Hematopoietic multipotent progenitor cell treated with erythropoietin and hydrocortisone succinate and interleukin-3 and kit ligand, for 8 days (in vitro differentiated cells): Measurements from ENCODE around the gene MSRB3.
"Not testable (repeated sequence)": the region's sequence is repeated elsewhere in the genome, so short reads cannot be mapped to it uniquely, and the experiment has no call there.

Experiments
- DNase-seq: peaks from one replicate; pipeline ENCODE4 v3.0.0-alpha.2; 2015

MSRB3 gene

DNA sequence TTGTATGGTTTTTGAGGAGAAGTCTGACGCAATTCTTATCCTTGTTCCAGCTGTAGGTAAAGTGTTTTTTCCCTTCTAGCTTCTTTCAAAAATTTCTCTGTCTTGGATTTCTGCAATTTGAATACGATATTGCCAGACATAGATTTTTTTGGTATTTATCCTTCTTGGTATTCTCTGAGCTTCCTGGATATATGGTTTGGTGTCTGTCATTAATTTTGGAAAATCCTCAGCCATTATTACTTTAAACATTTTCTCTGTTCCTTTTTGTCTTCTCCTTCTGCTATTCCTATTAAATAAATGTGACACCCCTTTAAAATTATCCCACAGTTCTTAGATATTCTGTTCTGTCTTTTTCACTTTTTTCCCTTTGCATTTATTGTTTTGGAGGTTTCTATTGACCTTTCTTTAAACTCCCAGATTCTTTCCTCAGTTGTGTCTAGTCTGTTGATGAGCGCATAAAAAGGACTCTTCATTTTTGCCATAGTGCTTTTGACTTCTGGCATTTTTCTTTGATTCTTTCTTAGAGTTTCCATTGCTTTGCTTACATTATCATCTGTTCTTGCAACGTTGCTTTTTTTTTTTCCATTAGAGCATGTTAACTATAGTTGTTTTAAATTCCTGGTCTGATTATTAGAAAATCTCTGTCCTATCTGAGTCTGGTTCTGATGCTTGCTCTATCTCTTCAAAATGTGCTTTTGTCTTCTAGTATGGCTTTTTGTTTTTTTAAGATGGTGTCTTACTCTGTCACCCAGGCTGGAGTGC is 129.1 kb downstream of the MSRB3 start:
- DNase-seq: no peak

- DNase-seq: no peak
Measured at GRCh38 chr12:65408441-65408840, 130.0 kb downstream of the MSRB3 start.

DNA sequence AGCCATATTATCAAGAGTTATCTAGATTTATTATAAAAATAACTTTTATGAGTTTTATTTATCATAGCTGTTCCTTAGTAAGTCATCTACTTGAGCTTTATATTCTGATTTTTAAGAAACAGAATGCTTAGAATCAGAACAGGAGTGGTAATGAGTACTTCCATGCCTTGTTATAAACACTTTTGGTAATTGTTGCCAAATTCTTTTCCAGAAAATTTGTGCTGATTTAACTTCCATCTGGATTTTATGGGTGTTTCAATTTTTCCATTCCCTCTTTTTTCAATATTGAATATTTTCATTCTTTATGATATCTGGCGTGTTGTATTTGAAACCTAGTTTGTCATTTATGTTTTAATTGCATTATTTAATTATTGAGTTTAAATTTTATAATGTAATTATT is 131.2 kb downstream of the MSRB3 start:
- no peak for DNase-seq

- no peak for DNase-seq
Measured at GRCh38 chr12:65411171-65411570, 132.7 kb downstream of the MSRB3 start.

- no peak for DNase-seq
Measured at GRCh38 chr12:65414526-65414925, 136.0 kb downstream of the MSRB3 start.

DNA sequence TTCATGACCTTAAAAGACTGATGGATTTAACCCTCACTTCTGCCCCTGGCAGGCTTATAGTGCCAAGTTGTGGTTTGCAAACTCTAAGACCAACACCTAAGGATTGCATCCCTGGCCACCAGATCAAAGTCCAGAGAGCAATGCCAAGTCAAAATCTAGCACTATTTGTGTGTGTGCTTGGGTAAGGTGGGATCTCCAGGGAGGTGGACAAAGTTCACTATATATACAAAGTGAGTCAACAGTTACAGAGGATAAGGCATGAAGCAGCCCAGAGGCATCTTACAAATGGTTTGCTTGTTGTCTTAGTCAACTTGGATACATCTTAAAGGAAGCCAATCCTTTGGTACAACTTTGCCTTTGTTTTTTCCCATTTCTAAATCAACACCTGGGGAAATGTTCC is 137.3 kb downstream of the MSRB3 start:
- no peak for DNase-seq

GRCh38 chr12:65419284-65420072 is 141.0 kb downstream of the MSRB3 start:
- peak; percentile 3 for DNase-seq

DNA sequence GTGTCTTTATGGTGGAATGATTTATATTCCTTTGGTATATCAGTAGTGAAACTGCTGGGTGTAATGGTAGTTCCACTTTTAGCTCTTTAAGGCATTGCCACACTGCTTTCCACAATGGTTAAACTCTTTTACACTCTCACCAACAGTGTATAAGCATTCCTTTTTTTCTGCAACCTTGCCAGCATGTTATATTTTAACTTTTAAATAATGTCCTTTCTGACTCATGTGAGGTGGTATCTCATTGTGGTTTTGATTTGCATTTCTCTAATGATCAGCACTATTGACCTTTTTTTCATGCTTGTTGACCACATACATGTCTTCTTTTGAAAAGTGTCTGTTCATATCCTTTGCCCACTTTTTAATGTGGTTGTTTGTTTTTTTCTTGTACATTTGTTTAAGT is 142.5 kb downstream of the MSRB3 start:
- DNase-seq: no peak

DNA sequence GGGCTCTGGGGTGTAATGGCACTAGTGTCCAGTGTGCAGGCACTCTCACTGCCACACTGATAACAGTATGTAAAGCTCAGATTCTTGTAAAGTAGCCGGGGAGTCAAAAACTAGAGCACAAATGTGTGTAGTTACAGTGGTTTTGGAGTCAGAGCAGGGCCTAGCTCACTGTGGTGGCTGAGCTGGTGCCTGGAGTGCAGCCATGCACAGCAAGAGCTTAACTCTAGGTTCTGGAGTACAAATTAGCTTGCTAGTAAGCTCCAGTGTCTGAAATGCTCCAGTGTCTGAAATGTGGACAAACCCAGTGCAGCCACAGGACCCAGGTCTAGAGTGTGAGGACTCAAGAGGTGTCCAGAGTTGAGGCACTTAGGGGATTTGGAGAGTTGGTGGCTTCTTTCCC is 149.2 kb downstream of the MSRB3 start:
- no peak for DNase-seq

DNA sequence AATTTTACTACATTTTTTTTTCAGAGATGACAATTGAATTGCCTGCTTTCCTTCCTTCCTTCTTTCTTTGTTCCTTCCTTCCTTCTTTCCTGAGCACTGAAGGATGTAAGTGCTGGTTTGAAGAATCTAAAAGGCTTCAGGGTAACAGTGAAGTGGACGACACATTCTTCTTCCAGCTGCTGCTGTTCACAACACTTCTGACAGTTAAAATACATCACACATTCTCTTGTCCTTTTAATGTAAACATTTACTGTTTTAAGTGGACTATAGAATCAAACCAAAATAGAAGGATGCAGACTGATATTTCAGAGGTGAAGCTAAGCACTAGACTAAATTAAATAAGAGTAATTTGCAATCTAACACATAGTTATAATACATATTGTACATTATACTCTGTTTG is 151.5 kb downstream of the MSRB3 start:
- no peak for DNase-seq

DNA sequence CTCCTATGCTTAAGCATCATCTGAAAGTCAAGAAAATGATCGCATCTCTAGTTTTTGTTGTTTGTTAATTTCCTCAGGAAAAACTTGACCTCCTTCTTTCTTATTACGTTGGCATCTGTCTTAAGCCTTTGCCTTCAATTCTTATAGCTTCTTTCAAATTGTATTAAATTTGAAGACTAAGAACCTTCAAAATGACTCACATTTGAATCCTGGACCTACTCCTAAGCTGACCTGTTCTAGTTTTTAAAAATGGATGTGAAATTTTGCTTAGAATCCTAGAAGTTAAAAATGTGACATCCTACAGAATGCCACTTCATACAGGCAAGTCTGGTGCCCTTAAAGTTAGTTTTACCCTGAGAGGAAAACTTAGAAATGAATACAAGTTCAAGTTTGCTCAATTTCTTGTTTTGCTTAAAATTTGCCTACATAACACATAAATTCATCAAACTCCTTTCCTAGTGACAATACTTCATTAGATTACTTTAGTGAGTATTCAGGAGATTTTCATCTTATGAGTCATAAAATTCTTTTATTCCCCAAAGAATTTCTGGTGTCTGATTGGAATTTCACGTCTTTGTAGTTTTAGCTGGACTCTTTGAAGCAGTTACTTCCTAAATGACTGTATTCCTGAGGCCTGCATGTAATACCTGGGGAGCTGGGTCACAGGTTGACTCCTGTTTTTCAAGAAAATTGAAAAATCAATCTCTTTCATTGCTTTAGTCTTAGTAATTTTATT is 152.3 kb downstream of the MSRB3 start:
- DNase-seq: no peak

DNA sequence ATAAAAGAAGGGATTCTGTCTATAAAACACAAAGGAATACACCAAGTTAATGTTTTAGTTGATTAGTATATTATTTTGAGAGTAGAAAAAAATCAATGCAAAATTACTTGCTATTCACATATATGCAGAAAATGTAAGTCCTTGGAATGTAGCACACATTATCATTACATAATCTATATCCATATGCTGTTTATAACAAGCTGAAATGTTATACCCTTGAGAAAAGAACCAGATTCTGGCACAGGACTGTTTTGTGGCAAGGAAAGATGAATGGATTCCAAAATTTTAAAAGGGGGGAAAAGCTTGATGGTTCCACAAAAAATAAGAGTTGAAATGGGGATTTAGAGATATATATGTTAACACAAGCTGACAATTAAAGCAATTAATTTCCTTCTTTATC is 153.6 kb downstream of the MSRB3 start:
- no peak for DNase-seq

DNA sequence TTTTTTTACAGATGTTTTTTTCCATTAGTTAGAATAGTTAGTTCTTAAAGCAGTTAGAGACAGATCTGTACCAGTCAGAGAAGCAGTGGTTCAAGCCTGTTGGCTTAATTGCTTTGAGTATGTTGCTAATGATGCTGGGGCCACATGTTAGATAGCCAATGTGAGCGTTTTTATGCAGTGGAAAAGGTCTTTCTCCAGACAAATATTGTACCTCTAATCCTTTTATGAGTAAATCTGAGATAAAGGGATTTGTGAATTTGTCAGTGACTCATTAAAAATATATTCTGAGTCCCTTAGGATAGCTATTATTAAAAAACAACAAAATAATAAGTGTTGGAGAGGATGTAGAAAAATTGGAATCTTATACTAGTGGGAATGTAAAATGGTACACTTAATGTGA is 154.2 kb downstream of the MSRB3 start:
- DNase-seq: no peak

GRCh38 chr12:65434737-65435136 is 156.3 kb downstream of the MSRB3 start:
- DNase-seq: no peak

DNA sequence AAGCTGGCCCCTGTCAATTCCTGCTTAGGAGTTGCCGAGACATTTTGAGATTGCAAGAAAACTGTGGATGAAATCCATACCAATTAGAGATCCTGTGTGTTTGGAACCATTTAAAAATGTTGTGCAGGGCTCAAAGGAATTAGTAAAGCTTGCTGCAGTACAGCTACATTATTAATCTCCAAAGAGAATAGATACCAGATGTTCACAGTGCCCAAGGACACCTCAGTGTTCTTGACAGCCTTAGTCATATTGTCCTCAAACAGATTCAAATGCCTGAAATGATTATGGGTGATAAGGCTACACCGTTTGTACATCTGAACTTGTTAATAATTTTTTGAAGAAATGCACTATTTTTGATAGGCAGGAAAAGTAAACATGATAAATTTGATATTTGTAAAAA is 164.6 kb downstream of the MSRB3 start:
- no peak for DNase-seq

GRCh38 chr12:65444996-65445395 is 166.5 kb downstream of the MSRB3 start:
- DNase-seq: no peak

DNA sequence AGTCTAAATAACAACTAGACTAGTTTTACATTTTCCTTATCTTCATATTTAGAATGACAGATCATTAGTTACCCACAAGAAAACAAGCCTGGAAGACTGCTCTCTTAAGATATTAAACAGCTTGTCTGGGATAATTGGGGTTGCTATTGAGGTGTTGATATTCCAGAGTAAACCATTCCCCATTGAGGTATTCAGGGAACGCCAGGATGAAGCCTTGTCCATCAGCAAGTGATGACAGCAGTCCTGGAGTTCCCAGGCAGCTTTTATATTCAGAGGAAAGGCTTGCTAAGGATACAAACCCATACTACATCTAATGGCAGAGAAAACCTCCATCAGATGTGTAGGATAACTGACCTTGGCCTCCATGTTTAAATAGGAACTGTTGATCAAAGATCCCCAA is 168.4 kb downstream of the MSRB3 start:
- no peak for DNase-seq

- no peak for DNase-seq
Measured at GRCh38 chr12:65449400-65449799, 170.9 kb downstream of the MSRB3 start.

GRCh38 chr12:65450625-65451024 is 172.1 kb downstream of the MSRB3 start:
- DNase-seq: no peak

DNA sequence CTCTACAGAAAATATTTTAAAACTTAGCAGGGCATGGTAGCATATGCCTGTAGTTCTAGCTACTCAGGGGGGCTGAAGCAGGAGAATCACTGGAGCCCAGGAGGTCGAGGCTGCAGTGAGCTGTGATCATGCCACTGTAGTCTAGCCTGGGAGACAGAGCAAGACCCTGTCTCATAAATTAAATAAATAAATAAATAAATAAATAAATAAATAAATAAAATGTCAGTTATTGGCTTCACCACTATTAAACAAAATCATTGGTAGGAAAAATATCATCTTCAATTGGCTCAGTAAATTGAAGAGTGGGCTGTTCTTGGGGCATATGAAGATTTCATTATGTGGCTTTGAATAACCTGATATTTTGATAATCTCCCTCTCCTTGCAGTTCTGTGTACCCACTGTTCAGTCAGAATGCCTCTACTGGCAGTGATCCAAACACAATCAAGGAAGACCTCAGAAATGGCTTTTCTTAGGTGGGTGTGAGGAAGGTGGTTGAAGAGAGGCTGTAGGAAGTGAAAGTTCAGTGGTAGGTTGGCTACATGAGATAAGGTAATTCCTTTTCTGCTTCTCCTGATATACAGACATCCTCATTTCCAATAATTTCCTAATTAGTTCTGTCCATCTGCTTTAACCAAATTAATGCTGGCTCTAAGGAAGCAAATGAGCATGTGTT is 175.8 kb downstream of the MSRB3 start:
- peak; percentile 33 for DNase-seq

DNA sequence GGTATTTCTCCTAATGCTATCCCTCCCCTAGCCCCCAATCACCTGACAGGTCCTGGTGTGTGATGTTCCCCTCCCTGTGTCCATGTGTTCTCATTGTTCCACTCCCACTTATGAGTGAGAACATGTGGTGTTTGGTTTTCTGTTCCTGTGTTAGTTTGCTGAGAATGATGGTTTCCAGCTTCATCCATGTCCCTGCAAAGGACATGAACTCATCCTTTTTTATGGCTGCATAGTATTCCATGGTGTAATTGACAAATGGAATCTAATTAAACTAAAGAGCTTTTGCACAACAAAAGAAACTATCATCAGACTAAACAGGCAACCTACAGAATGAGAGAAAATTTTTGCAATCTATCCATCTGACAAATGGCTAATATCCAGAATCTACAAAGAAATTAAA is 178.9 kb downstream of the MSRB3 start:
- DNase-seq: not testable (repeated sequence)

DNA sequence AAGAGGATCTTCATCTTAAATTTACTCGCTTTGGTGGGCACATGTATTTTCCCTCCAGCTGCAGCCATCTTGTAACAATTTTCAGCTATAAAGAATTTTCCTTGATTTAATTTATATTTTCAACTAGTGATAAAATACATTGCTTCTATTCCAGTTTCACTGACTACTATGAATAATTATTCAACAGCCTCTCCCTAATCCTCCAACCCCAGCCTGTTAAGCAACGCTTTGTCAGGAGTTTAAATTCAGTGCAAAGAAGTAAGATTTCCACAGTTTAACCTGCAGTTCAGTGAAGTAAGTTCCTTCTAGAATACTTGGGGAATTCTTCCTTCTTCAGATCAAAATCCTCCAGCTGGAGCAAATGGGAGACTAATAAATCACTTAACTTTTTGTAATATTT is 180.2 kb downstream of the MSRB3 start:
- no peak for DNase-seq

GRCh38 chr12:65459545-65459944 is 181.1 kb downstream of the MSRB3 start:
- no peak for DNase-seq
